HG03460 (cell line): ENCODE measurements around the gene TMEM252.

ENCODE experiments used
- ATAC-seq: cut with Tn5 transposase; IDR thresholded peaks from one replicate; pipeline ENCODE4 v1.9.1; 2021; ENCODE audit not compliant: unreplicated experiment

Gene TMEM252

GRCh38 chr9:68500457-68501381 is 40.0 kb downstream of the TMEM252 start:
- no peak for ATAC-seq

GRCh38 chr9:68498816-68499215 is 41.9 kb downstream of the TMEM252 start:
- ATAC-seq: no peak

- no peak for ATAC-seq
Observed at GRCh38 chr9:68497629-68498028, 43.1 kb downstream of the TMEM252 start.

GRCh38 chr9:68496356-68496755 is 44.3 kb downstream of the TMEM252 start:
- no peak for ATAC-seq

- ATAC-seq: no peak
Observed at GRCh38 chr9:68495247-68495646, 45.4 kb downstream of the TMEM252 start.

GRCh38 chr9:68493958-68494577 is 46.6 kb downstream of the TMEM252 start:
- ATAC-seq: no peak

GRCh38 chr9:68493541-68493940 is 47.1 kb downstream of the TMEM252 start:
- no peak for ATAC-seq

- no peak for ATAC-seq
Observed at GRCh38 chr9:68492806-68493205, 47.9 kb downstream of the TMEM252 start.

GRCh38 chr9:68489646-68490045 is 51.0 kb downstream of the TMEM252 start:
- no peak for ATAC-seq

GRCh38 chr9:68488126-68488525 is 52.6 kb downstream of the TMEM252 start:
- no peak for ATAC-seq
